GM23248 (cell line): ENCODE data around the gene GALNT18. TPM values are rescaled to one million over a fixed set of nuclear protein-coding genes. Genes with fewer than 3 reads are reported as not detected.

Experiments used
- DNase-seq: peaks from one replicate; pipeline ENCODE4 v3.0.0-alpha.2; 2015
- H2AFZ ChIP-seq: fragments of 200-600 bp; sonication (generic); 2 replicates; pipeline ENCODE4 v1.6.1; 2016; ENCODE audit warnings: antibody characterized with exemption
- H3F3A ChIP-seq: fragments of 200-600 bp; sonication (generic); 2 replicates; pipeline ENCODE4 v1.6.1; 2016; ENCODE audit warnings: mild to moderate bottlenecking, antibody characterized with exemption, mixed run types; ENCODE audit not compliant: insufficient read depth
- H3K27ac ChIP-seq: fragments of 200-600 bp; sonication (generic); 2 replicates; pipeline ENCODE4 v1.5.1; 2016; ENCODE audit warnings: mild to moderate bottlenecking
- H3K27me3 ChIP-seq: fragments of 200-600 bp; sonication (generic); replicated peaks from 2 replicates; pipeline ENCODE4 v1.6.1; 2016; ENCODE audit warnings: mild to moderate bottlenecking; ENCODE audit not compliant: insufficient read depth
- H3K36me3 ChIP-seq: fragments of 200-600 bp; sonication (generic); 2 replicates; pipeline ENCODE4 v1.6.1; 2016; ENCODE audit warnings: low read depth, mild to moderate bottlenecking
- H3K4me1 ChIP-seq: fragments of 200-600 bp; sonication (generic); 2 replicates; pipeline ENCODE4 v1.6.1; 2016; ENCODE audit warnings: mild to moderate bottlenecking; ENCODE audit not compliant: insufficient read depth
- H3K4me2 ChIP-seq: fragments of 200-600 bp; sonication (generic); one replicate; pipeline ENCODE4 v1.6.1; 2016; ENCODE audit warnings: mild to moderate bottlenecking; ENCODE audit not compliant: unreplicated experiment
- H3K4me3 ChIP-seq: fragments of 200-600 bp; sonication (generic); 2 replicates; pipeline ENCODE4 v1.5.1; 2016; ENCODE audit warnings: mild to moderate bottlenecking
- H3K79me2 ChIP-seq: fragments of 200-600 bp; sonication (generic); 2 replicates; pipeline ENCODE4 v1.6.1; 2016; ENCODE audit warnings: mild to moderate bottlenecking; ENCODE audit not compliant: insufficient read depth
- H3K9ac ChIP-seq: fragments of 200-600 bp; sonication (generic); 2 replicates; pipeline ENCODE4 v1.6.1; 2016; ENCODE audit warnings: mild to moderate bottlenecking
- H3K9me2 ChIP-seq: fragments of 200-600 bp; sonication (generic); 2 replicates; pipeline ENCODE4 v1.6.1; 2016; ENCODE audit warnings: mixed run types, mild to moderate bottlenecking, moderate library complexity; ENCODE audit not compliant: insufficient read depth
- H3K9me3 ChIP-seq: fragments of 200-600 bp; sonication (generic); one replicate; pipeline ENCODE4 v1.6.1; 2017; ENCODE audit warnings: low read depth
- H4K20me1 ChIP-seq: fragments of 200-600 bp; sonication (generic); 2 replicates; pipeline ENCODE4 v1.6.0; 2016; ENCODE audit not compliant: insufficient read depth
- EZH2 ChIP-seq: fragments of 200-600 bp; sonication (generic); IDR thresholded peaks from 2 replicates; pipeline ENCODE4 v1.6.1; 2018; ENCODE audit warnings: antibody characterized with exemption, mild to moderate bottlenecking; ENCODE audit not compliant: insufficient read depth, poor library complexity, severe bottlenecking
- EZH2phosphoT487 ChIP-seq: fragments of 200-600 bp; sonication (generic); IDR thresholded peaks from 2 replicates; pipeline ENCODE4 v1.6.1; 2018; ENCODE audit warnings: antibody characterized with exemption, moderate library complexity, mild to moderate bottlenecking, low read depth; ENCODE audit not compliant: insufficient read depth
- WGBS, 2 experiments: methylation state at CpG; one replicate each; pipeline ENCODE4 v1.1.6; 2015 to 2017; ENCODE audit warnings: low lambda C conversion rate in 2 of 2, low coverage in 1 of 2; ENCODE audit errors: missing lambda C conversion rate in 2 of 2; 5-methylcytosine and 5-hydroxymethylcytosine counted together
- in situ Hi-C: fragments of 300-500 bp; cut with MboI; formaldehyde crosslinking; loops from 2 replicates; pipeline ENCODE4 v1.15.0; 2020
- polyA plus RNA-seq: library from polyadenylated mRNA; unstranded; fragments of >200 nt; fragmentation: Nextera tagmentation; extraction: Ambion mirVana; gene quantifications from 2 replicates; pipeline ENCODE4 v1.2.1, GENCODE V29; 2016
- total RNA-seq: library from RNA; depleted of rRNA; stranded (reverse); fragments of >200 nt; shearing (Covaris generic); gene quantifications from 2 replicates; pipeline ENCODE4 v1.2.3, GENCODE V29; 2014

Gene GALNT18
- total and polyA plus RNA-seq, 2 experiments from 2014 or later: 4.1 to 5.6 TPM

DNA sequence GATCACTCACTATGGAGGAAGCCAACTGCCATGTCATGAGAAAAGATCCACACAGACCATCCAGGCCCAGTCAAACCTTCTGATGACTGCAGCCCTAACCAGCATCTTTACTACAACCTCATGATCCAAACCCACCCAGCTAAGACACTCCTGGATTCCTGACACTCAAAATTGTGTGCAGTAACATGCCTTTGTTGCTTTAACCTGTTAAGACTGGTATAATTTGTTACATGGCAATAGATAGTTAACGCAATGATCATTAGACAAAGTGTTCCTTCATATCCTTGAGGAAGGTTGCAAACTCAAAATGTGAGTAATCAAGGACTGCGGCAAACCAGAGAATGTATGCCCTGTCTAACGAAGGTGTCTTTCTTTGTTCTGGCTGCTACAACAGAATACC, 221.7 kb downstream of the GALNT18 start:
- in situ Hi-C loops: no loop called here
- Histone ChIP-seq H3F3A (peaks cover 14% of the 10 kb centered on the region), H3K4me3 (no peak overlapping the region), H3K4me2 (no peak overlapping the region), H3K9me2 (no peaks in the 10 kb centered on the region), H3K36me3 (no peaks in the 10 kb centered on the region), H3K27me3 (no peaks in the 10 kb centered on the region), H3K9me3 (no peaks in the 10 kb centered on the region), H3K9ac (no peak overlapping the region), H3K79me2 (no peaks in the 10 kb centered on the region), H3K4me1 (peaks cover 15% of the 10 kb centered on the region), H4K20me1 (no peaks in the 10 kb centered on the region), H3K27ac (no peak overlapping the region), H2AFZ (no peak overlapping the region)
- 75 to 85% methylated on average over 3 of the region's 3 CpGs for WGBS, 2 experiments
- no peak for DNase-seq
- TF ChIP-seq EZH2: no peak
- TF ChIP-seq EZH2phosphoT487: no peak

DNA sequence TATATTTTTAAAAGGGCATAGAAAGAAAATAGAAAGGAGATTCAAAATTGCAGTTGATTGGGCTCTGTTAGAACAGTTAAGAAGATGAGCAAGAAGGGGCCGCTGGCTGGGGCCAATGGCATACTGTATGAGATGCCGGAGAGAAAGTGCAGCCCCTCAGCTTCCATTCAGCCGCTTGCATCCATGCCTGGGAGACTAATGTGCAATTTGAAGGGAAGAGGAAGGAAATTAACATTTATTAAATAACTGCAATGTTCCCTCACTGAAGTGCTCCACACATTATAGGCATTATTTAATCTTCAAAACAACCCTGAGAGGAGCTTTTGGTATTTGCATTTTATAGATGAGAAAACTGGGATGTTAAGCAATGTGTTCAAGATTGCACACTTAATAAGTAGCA, 224.0 kb downstream of the GALNT18 start:
- Histone ChIP-seq H3K4me1 (peaks cover 15% of the 10 kb centered on the region), H3K27ac (no peak overlapping the region), H3K4me2 (no peak overlapping the region), H3K9me3 (no peaks in the 10 kb centered on the region), H3K79me2 (no peaks in the 10 kb centered on the region), H3K27me3 (no peaks in the 10 kb centered on the region), H3F3A (peaks cover 14% of the 10 kb centered on the region), H2AFZ (no peak overlapping the region), H3K9me2 (no peaks in the 10 kb centered on the region), H4K20me1 (no peaks in the 10 kb centered on the region), H3K9ac (no peak overlapping the region), H3K4me3 (no peak overlapping the region), H3K36me3 (no peaks in the 10 kb centered on the region)
- 88 to 92% methylated on average over 3 of the region's 3 CpGs for WGBS, 2 experiments
- no peak for TF ChIP-seq EZH2phosphoT487
- TF ChIP-seq EZH2: no peak
- in situ Hi-C loops: no loop called here
- no peak for DNase-seq

DNA sequence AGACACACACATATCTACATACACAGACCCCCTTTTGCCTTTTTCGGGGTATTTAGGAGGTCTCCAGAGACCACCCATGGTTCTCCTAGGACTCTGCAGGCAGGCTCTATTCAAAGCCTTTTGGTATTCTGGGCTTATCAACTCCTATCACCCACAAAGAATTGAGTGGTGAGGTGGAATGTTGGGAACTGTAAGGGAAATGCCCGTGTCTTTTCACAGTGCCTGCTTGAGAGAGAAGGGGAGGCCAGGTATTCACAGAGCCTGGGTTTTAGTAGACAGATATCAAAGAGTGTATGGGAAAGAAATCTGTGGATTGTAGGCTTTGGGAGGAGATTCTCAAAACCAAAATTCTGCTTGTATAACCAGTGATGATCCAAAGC, 224.8 kb downstream of the GALNT18 start:
- 82 to 84% methylated on average over 2 of the region's 2 CpGs for WGBS, 2 experiments
- peaks cover 19% of the 10 kb centered on the region for H3K4me1 ChIP-seq
- peaks cover 19% of the 10 kb centered on the region for H3F3A ChIP-seq
- peak; percentile 22 for DNase-seq
- in situ Hi-C loops: no loop called here
- peak overlapping the region; percentile 54; the same call in 1 of the 2 replicates for H3K4me3 ChIP-seq
- no peaks in the 10 kb centered on the region for H3K27me3 ChIP-seq
- H3K4me2 ChIP-seq: peak overlapping the region; percentile 85
- H4K20me1 ChIP-seq: no peaks in the 10 kb centered on the region
- no peaks in the 10 kb centered on the region for H3K36me3 ChIP-seq
- H2AFZ ChIP-seq: peak overlapping the region; percentile 79; the same call in 1 of the 2 replicates
- H3K79me2 ChIP-seq: no peaks in the 10 kb centered on the region
- TF ChIP-seq EZH2 (no peak), EZH2phosphoT487 (no peak)
- H3K9ac ChIP-seq: peak overlapping the region; percentile 79
- H3K27ac ChIP-seq: peak overlapping the region; percentile 95
- no peaks in the 10 kb centered on the region for H3K9me3 ChIP-seq
- no peaks in the 10 kb centered on the region for H3K9me2 ChIP-seq

DNA sequence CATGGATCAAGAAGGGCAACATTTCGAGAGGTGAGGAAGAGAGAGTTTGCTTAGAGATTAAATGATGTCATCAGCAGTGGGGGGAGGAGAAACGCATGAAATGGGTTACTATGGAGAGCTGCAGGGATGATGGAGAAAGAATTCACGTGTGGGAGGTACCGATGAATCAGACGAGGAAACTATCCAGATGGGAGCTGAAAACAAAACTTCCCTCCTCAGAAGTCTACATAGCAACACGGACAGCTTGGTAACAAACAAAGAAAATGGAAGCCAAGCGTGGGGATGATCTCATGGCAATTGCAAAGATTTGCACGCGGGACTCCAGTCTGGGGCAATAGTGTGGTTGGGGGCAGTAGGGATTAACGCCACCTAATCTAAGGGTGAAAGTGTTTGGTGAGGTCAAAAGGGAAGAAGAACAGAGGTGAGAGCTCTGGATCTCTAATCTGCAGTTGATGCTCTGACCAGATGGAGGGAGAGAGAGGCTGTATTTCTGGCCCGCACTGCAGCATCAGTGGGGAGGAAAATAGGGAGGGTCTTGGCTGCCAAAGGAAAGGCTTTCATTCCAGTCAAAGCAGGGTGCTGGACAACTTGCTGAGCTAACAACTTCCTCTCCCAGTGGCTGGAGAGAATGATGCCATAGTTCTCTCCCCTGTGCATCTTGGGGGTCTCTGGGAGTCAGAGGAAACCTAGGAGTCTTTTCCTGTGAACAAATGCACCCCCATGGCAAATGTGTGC, 225.3 kb downstream of the GALNT18 start:
- Histone ChIP-seq H3K9me3 (no peaks in the 10 kb centered on the region), H4K20me1 (no peaks in the 10 kb centered on the region), H3K4me2 (peak overlapping the region; percentile 85), H3F3A (peaks cover 24% of the 10 kb centered on the region), H2AFZ (peak overlapping the region; percentile 79), H3K27me3 (no peaks in the 10 kb centered on the region), H3K9me2 (no peaks in the 10 kb centered on the region), H3K9ac (peak overlapping the region; percentile 79), H3K4me1 (peaks cover 23% of the 10 kb centered on the region), H3K36me3 (no peaks in the 10 kb centered on the region), H3K79me2 (no peaks in the 10 kb centered on the region), H3K4me3 (peak overlapping the region; percentile 54), H3K27ac (peak overlapping the region; percentile 95)
- DNase-seq: peak; percentile 98
- WGBS, 2 experiments: 1 to 3% methylated on average over 11 of the region's 11 CpGs
- TF ChIP-seq EZH2phosphoT487: no peak
- TF ChIP-seq EZH2: no peak
- in situ Hi-C loops: no loop called here
